Hepatocyte (in vitro differentiated cells): ENCODE results near the gene ZNF697. TPM values are rescaled to one million over a fixed set of nuclear protein-coding genes. Genes with fewer than 3 reads are reported as not detected.

Experiments
- DNase-seq: peaks from one replicate; pipeline ENCODE4 v3.0.0-alpha.2; 2016; ENCODE audit warnings: low spot score
- H2AFZ ChIP-seq: fragments of 200-600 bp; sonication (generic); 2 replicates; pipeline ENCODE4 v1.6.0; 2016; ENCODE audit warnings: antibody characterized with exemption, mild to moderate bottlenecking
- H3K27ac ChIP-seq: fragments of 200-600 bp; sonication (generic); 2 replicates; pipeline ENCODE4 v1.5.1; 2016; ENCODE audit warnings: mild to moderate bottlenecking
- H3K27me3 ChIP-seq: fragments of 200-600 bp; sonication (generic); 2 replicates; pipeline ENCODE4 v1.6.1; 2016
- H3K36me3 ChIP-seq: fragments of 200-600 bp; sonication (generic); replicated peaks from 2 replicates; pipeline ENCODE4 v1.5.1; 2016; ENCODE audit warnings: low read depth; ENCODE audit not compliant: insufficient read depth
- H3K4me1 ChIP-seq: fragments of 200-600 bp; sonication (generic); 2 replicates; pipeline ENCODE4 v1.5.1; 2016; ENCODE audit warnings: mild to moderate bottlenecking, moderate library complexity; ENCODE audit not compliant: insufficient read depth
- H3K4me2 ChIP-seq: fragments of 200-600 bp; sonication (generic); 2 replicates; pipeline ENCODE4 v1.6.0; 2016
- H3K4me3 ChIP-seq: fragments of 200-600 bp; sonication (generic); 2 replicates; pipeline ENCODE4 v1.5.1; 2016; ENCODE audit warnings: mild to moderate bottlenecking
- H3K79me2 ChIP-seq: fragments of 200-600 bp; sonication (generic); 2 replicates; pipeline ENCODE4 v1.6.0; 2017; ENCODE audit warnings: mild to moderate bottlenecking
- H3K9me2 ChIP-seq: fragments of 200-600 bp; sonication (generic); replicated peaks from 2 replicates; pipeline ENCODE4 v1.6.0; 2017; ENCODE audit warnings: mild to moderate bottlenecking; ENCODE audit not compliant: insufficient read depth
- H3K9me3 ChIP-seq: fragments of 200-600 bp; sonication (generic); 2 replicates; pipeline ENCODE4 v1.5.1; 2016; ENCODE audit warnings: low read depth, mild to moderate bottlenecking
- H4K20me1 ChIP-seq: fragments of 200-600 bp; sonication (generic); 2 replicates; pipeline ENCODE4 v1.6.0; 2016; ENCODE audit warnings: mild to moderate bottlenecking; ENCODE audit not compliant: insufficient read depth, poor library complexity, severe bottlenecking
- CTCF ChIP-seq: fragments of 200-600 bp; sonication (generic); IDR thresholded peaks from 2 replicates; pipeline ENCODE4 v1.5.1; 2016; ENCODE audit warnings: antibody characterized with exemption, mild to moderate bottlenecking; ENCODE audit not compliant: poor library complexity
- EZH2 ChIP-seq: fragments of 200-600 bp; sonication (generic); IDR thresholded peaks from 2 replicates; pipeline ENCODE4 v1.6.1; 2016; ENCODE audit warnings: antibody characterized with exemption, mild to moderate bottlenecking, borderline replicate concordance
- EZH2phosphoT487 ChIP-seq: fragments of 200-600 bp; sonication (generic); IDR thresholded peaks from one replicate; pipeline ENCODE4 v1.6.1; 2018; ENCODE audit warnings: antibody characterized with exemption, mild to moderate bottlenecking, low read depth, moderate library complexity; ENCODE audit not compliant: unreplicated experiment, severe bottlenecking
- WGBS: methylation state at CpG from one replicate; pipeline ENCODE4 v1.1.6; 2016; ENCODE audit warnings: low lambda C conversion rate; ENCODE audit errors: missing lambda C conversion rate; 5-methylcytosine and 5-hydroxymethylcytosine counted together
- polyA plus RNA-seq: library from polyadenylated mRNA; unstranded; fragments of >200 nt; fragmentation: Nextera tagmentation; extraction: Ambion mirVana; gene quantifications from 2 replicates; pipeline ENCODE4 v1.2.1, GENCODE V29; 2016
- total RNA-seq: library from RNA; depleted of rRNA; stranded (reverse); fragments of >200 nt; gene quantifications from 2 replicates; pipeline ENCODE4 v1.2.3, GENCODE V29; 2014

The ZNF697 gene
- total and polyA plus RNA-seq, 2 experiments from 2014 or later, result 0.58 to 7.5 TPM

GRCh38 chr1:119633575-119633974 is 14.5 kb downstream of the ZNF697 start:
- no peak for TF ChIP-seq EZH2phosphoT487
- TF ChIP-seq CTCF, result no peak
- TF ChIP-seq EZH2, result no peak
- H4K20me1 ChIP-seq, result peaks cover 4% of the 10 kb centered on the region
- H2AFZ ChIP-seq, result no peak overlapping the region
- H3K4me1 ChIP-seq, result peaks cover 28% of the 10 kb centered on the region
- no peaks in the 10 kb centered on the region for H3K36me3 ChIP-seq
- WGBS, result 100% methylated on average over 2 of the region's 2 CpGs
- H3K9me2 ChIP-seq, result no peaks in the 10 kb centered on the region
- H3K4me2 ChIP-seq, result no peak overlapping the region
- no peak for DNase-seq
- H3K27me3 ChIP-seq, result no peaks in the 10 kb centered on the region
- no peak overlapping the region for H3K27ac ChIP-seq
- H3K79me2 ChIP-seq, result peaks cover 72% of the 10 kb centered on the region
- H3K9me3 ChIP-seq, result no peaks in the 10 kb centered on the region
- no peak overlapping the region for H3K4me3 ChIP-seq

- H3K4me3 ChIP-seq, result no peak overlapping the region
- H3K4me2 ChIP-seq, result no peak overlapping the region
- peaks cover 4% of the 10 kb centered on the region for H4K20me1 ChIP-seq
- no peak overlapping the region for H2AFZ ChIP-seq
- DNase-seq, result no peak
- H3K79me2 ChIP-seq, result peaks cover 74% of the 10 kb centered on the region
- no peak for TF ChIP-seq CTCF
- TF ChIP-seq EZH2phosphoT487, result no peak
- no peak for TF ChIP-seq EZH2
- no peak overlapping the region for H3K27ac ChIP-seq
- WGBS, result 70% methylated on average over 4 of the region's 4 CpGs
- no peaks in the 10 kb centered on the region for H3K9me2 ChIP-seq
- no peaks in the 10 kb centered on the region for H3K36me3 ChIP-seq
- H3K27me3 ChIP-seq, result no peaks in the 10 kb centered on the region
- no peaks in the 10 kb centered on the region for H3K9me3 ChIP-seq
- H3K4me1 ChIP-seq, result peaks cover 23% of the 10 kb centered on the region
Observed at GRCh38 chr1:119632841-119633240, 15.2 kb downstream of the ZNF697 start.

GRCh38 chr1:119632103-119632490 is 16.0 kb downstream of the ZNF697 start:
- H3K9me3 ChIP-seq, result no peaks in the 10 kb centered on the region
- WGBS, result 98% methylated on average over 5 of the region's 5 CpGs
- no peak overlapping the region for H3K4me2 ChIP-seq
- H3K79me2 ChIP-seq, result peaks cover 82% of the 10 kb centered on the region
- no peak for TF ChIP-seq CTCF
- no peak for TF ChIP-seq EZH2phosphoT487
- no peak for TF ChIP-seq EZH2
- no peaks in the 10 kb centered on the region for H3K36me3 ChIP-seq
- no peak overlapping the region for H3K27ac ChIP-seq
- H3K4me1 ChIP-seq, result peaks cover 17% of the 10 kb centered on the region
- no peak overlapping the region for H2AFZ ChIP-seq
- H3K9me2 ChIP-seq, result no peaks in the 10 kb centered on the region
- no peak overlapping the region for H3K4me3 ChIP-seq
- no peaks in the 10 kb centered on the region for H3K27me3 ChIP-seq
- DNase-seq, result no peak
- peaks cover 4% of the 10 kb centered on the region for H4K20me1 ChIP-seq
